ENCODE data around the gene GIGYF2.

Gene GIGYF2

GRCh38 chr2:232879618-232880494 lies 182.7 kb downstream of the GIGYF2 start:
- no peak for DNase-seq (ENCODE audit: low spot score)

DNA sequence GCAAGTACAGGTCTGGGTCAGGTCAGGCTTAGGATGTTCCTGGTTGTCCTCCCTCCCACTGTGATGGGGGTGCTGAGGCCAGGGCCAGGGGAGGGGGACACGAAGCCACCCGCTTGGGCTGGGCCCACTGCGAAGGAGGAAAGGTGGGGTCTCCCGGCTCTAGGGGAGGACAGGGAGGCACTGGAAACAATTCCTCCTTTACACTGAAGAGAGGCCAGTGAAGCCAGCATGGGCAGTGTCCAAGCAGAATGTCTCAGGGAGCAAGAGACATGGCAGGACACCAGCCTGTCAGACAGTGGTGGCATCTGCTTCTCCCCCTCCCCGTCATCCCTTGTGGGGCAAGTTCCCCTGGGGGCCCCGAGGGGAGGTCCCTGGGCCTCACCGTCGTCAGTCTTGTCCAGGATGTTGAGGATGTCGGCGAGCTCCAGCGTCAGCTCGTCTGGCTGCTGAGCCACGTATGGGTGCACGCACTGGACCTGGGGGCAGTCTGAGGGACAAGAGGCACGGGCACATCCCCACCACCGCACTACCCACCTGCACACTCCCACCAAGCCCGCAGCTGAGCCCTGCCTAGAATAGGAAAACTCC lies 183.7 kb downstream of the GIGYF2 start:
- no peak for DNase-seq (ENCODE audit: low spot score)

DNA sequence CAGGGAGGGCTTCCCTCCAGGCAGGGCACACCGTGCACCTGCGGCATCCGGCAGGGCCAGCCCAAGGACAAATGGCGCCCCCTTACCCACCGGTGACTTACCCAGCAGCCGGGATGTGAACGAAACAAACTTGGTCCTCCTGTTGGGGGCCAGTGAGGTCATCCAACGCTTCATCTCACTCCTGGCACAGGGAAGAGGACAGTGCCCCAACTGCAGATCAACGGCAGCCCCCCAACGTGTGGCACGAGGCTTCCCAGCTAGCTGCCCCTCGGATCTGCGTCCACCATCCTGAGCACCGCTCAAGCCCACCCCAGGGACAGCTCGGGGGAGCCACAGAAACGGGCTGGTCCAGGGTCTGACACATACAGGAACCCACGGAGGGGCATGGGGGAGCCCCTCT lies 185.0 kb downstream of the GIGYF2 start:
- no peak for DNase-seq (ENCODE audit: low spot score)

DNA sequence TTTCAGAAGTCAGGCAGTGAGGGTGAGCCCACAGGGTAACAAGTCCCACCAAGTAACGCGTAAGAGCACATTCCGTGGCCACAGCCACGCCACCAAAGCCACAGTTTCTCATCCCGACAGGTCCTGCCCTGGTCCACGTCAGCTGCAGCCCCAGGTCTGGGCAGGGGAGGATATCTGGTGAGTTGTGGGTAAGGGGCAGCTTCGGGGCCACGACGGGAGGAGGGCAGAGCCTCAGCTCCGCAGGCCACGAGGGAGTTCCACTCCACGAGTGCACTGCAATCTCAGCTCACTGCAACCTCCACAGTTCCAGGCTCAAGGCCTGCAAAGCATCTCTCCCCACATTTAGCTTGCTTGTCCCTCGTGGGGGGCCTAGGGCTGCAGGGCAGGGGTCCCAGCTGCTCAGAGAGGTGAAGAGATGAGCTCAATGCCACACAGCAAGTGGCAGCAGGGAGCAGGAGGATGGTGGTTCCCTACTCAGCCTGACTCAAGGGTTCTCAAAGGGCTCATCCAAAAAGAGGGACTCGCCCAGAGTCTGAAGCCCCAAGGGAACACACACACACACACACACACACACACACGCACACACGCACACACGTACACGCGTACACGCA lies 185.5 kb downstream of the GIGYF2 start:
- DNase-seq (ENCODE audit: low spot score): no peak

GRCh38 chr2:232883116-232883721 lies 186.1 kb downstream of the GIGYF2 start:
- DNase-seq (ENCODE audit: low spot score): no peak

- DNase-seq (ENCODE audit: low spot score): no peak
Measured at GRCh38 chr2:232884001-232884421, 186.9 kb downstream of the GIGYF2 start.

GRCh38 chr2:232884549-232885263 lies 187.6 kb downstream of the GIGYF2 start:
- DNase-seq (ENCODE audit: low spot score): no peak

DNA sequence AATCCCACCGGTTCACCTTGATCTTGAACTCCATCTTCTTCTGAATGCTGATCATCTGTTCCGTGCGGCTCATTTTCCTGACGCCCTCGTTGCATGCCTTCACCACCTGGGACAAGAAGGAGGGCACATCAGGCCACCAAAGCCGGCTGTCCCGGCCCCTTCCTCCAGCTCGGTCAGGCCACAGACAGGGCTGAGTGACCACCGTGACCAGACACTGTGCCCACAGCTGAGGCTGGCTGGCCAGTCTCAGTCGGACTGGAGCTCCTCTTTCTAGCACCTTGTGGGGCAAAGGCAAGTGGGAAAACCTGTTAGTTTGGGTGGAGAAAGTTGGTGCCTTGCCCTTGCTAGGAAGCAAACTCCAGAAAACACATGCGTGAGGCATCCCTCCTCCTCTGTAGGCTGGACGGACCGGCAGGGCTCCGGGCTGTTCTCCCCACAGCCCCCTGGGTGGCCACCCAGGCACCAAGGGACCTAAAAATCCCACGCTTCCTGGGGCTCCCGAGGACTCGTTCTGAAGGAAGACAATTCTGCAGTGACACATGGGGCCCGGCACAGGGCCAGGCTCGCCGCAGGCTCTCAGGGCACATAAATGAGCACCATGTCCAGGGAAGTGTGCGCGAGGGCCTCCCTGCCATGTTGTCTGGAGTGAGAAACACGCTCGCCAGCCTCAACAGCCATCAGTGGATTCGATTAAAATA lies 188.3 kb downstream of the GIGYF2 start:
- DNase-seq (ENCODE audit: low spot score): no peak

GRCh38 chr2:232886176-232886575 lies 189.0 kb downstream of the GIGYF2 start:
- DNase-seq (ENCODE audit: low spot score): no peak

- no peak for DNase-seq (ENCODE audit: low spot score)
Measured at GRCh38 chr2:232886632-232887031, 189.5 kb downstream of the GIGYF2 start.

DNA sequence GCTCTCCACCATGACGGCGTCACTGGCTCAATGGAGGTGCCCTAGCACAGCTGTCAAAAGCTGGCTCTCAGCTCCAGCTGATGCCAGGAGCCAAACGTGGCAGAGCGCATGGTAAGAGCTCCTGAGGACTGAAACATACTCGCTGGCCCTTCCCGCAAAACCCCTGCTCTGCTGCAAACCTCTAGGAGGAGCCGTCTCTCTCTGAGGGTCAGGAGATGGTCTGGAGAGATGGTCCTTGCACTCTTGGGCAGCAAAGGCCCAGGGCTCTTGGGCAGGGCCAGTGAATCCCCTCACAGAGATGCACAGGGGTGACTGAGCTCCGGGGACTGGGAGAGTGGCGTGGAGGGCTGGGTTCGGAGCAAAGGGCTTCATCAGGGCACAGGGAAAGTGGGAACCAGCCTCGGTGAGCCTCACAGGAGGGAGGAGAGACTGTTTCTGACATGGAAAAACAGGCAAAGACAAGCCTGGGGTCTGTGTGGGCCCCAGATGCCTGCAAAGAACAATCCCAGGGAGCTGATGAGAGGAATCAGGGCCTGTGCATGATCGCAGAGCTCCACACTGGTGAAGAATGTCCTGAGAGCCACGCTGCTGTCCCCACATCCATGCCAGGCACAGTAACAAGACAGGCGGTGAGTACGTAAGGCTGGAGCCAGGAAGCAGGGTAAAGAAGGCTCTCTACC lies 190.2 kb downstream of the GIGYF2 start:
- DNase-seq (ENCODE audit: low spot score): no peak

DNA sequence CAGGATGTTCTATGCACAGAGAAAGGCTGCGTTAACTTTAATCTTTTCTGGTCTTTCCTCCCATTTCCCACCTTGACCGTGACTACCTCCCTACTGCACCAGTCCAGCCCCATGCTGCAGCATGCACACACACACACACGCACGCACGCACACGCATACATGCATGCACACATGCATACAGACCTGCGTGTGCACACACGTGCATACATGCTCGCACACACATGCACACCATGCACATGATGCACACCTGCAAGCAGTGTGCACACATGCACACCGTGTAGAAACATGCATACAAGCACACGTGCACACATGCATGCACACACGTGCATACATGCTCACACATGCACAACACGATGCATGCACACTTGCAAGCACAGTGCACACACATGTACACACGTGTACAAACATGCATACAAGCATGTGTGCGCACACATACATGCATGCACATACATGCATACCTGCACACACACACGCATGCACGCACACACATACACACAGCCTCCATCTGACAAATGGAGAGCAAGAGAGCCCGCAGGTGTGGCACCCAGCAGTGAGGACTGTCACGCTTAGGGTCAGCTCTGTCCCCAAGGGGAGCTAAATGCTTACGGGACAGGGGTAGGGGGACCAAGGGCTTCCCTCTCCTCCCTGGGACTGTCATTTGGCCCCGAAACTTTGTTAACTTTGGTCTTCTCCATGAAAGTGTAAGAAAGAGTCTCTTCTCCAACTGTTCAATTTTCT lies 191.1 kb downstream of the GIGYF2 start:
- no peak for DNase-seq (ENCODE audit: low spot score)

DNA sequence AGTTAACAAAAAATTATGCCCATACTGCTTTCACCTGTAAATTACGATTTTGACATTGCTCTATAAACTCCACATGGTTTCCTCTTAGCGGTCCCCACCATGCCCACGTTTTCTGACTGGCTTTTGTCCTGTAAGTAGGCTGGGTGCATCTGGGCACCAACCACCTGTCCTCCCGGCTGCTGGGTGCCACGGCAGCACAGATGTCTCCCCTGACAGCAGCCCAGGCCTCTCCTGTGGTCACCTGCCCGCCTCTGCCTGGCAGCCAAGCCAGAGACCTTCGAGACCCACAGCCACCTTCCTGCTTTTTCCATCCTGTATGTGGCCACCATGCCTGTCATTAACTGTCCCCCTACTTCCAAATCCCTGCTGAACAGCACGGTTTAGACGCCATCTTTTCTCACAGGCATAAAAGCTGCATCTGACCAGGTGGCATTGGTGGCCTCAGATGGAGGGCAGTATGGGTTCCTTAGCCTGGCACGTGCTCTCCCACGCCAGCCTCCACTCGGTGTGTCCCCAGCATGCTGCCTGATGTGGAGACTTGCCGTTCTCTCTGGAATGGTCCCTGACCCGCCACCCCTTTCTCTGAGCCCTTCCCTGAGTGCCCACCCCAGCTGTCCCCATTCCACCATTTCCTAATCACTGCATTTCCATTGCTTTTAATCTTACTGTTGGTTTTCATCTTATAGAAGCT lies 191.9 kb downstream of the GIGYF2 start:
- DNase-seq (ENCODE audit: low spot score): no peak

DNA sequence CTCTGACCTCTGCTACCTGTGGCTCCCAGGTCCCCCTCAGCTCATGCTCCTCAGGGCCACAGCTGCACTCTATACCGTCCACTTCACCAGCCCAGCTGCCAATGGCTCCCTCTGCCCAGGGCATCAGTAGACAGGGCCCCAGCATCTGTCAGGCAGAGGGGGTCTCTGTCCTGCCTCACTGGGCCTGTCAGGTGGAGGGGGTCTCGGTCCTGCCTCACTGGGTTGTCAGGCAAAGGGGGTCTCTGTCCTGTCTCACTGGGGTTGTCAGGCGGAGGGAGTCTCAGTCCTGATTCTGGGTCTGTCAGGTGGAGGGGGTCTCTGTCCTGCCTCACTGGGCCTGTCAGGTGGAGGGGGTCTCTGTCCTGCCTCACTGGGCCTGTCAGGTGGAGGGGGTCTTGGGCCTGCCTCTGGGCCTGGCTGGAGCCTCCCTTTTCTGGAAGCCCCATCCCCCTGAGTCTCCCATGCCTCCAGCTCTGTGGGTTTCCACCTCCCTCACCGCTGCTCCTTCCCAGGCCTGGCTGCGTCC lies 192.8 kb downstream of the GIGYF2 start:
- DNase-seq (ENCODE audit: low spot score): no peak

GRCh38 chr2:232890536-232890895 lies 193.4 kb downstream of the GIGYF2 start:
- DNase-seq (ENCODE audit: low spot score): no peak

GRCh38 chr2:232890896-232891601 lies 193.9 kb downstream of the GIGYF2 start:
- peak; percentile 38 for DNase-seq (ENCODE audit: low spot score)

DNA sequence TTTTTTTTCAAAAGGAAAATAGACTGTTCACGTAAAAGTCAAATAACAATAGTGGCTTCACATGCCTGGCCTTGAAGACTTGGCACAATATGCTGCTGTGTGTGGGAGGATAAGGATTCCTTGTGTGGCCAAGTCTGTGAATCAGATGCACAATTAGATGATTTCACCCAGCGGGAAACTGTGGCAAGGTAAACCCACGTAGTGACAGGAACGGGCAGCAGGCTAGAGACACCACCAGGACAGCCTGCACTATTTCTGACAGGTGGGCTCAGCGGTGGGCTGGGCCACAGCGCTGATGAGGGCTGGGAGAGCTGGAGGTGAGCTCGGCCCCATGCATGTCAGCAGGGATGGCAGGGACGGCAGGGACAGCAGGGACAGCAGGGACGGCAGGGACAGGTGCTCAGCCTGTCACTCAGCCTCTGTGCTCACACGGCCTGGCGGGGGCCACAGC lies 194.5 kb downstream of the GIGYF2 start:
- DNase-seq (ENCODE audit: low spot score): no peak

DNA sequence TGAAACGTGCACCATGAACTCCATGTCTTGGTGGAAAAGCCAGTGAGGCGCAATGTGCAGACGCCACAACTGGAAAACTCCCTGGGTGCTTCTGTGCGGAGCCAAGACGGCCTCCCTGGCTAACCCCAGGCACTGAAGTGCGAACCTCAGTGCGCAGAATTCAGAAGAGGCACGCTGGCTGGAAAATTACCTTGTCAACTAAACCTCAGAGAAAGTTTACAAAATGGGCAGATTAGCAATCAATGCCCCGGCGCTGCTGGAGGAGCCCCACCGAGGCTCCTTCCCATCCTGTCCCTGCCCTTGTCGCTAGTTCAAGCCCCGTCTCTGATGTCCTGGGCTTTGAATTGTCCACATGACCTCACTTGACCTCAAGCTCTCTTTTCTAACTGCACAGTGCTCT lies 195.1 kb downstream of the GIGYF2 start:
- DNase-seq (ENCODE audit: low spot score): no peak

Data from SK-N-DZ (cell line).